Gastroesophageal sphincter (tissue), 3 donors: ENCODE measurements around the gene SYNJ2.

ENCODE experiments used
- CTCF ChIP-seq, 4 experiments: fragments of 200-600 bp in 2 of 4; fragments of 450-650 bp in 2 of 4; sonication (generic) in 1 of 4; IDR thresholded peaks; one replicate each; pipeline ENCODE4 v1.5.1; 2017 to 2019; ENCODE audit warnings: antibody characterized with exemption in 4 of 4, mild to moderate bottlenecking in 2 of 4, moderate library complexity in 2 of 4
- EP300 ChIP-seq: sonication (generic); formaldehyde crosslinking; IDR thresholded peaks from one replicate; pipeline ENCODE4 v1.6.1; 2017; ENCODE audit warnings: antibody characterized with exemption, mild to moderate bottlenecking

- TF ChIP-seq CTCF (IDR thresholded peaks at IDR 0.05), result no peak
- no peak for TF ChIP-seq EP300
These were observed 67.7 kb downstream of the SYNJ2 start for GRCh38 chr6:158049055-158050028.
